Type B pancreatic cell (in vitro differentiated cells): ENCODE data around the gene TGFB3. TPM values are rescaled to one million over a fixed set of nuclear protein-coding genes. Genes with fewer than 3 reads are reported as not detected.
"Not testable (repeated sequence)": the region's sequence is repeated elsewhere in the genome, so short reads cannot be mapped to it uniquely, and the experiment has no call there.

Experiments used
- DNase-seq: peaks from one replicate; pipeline ENCODE4 v3.0.0; 2021; ENCODE audit warnings: mixed read lengths; ENCODE audit not compliant: unreplicated experiment; ENCODE audit errors: extremely low spot score
- H3K27ac Mint-ChIP-seq: 2 replicates; pipeline ENCODE4 v1.8.0; 2021; ENCODE audit warnings: mild to moderate bottlenecking, mixed read lengths
- H3K27me3 Mint-ChIP-seq: 2 replicates; pipeline ENCODE4 v1.8.0; 2021; ENCODE audit warnings: mixed read lengths
- H3K36me3 Mint-ChIP-seq: 2 replicates; pipeline ENCODE4 v1.8.0; 2021; ENCODE audit warnings: mixed read lengths
- H3K4me1 Mint-ChIP-seq: one replicate; pipeline ENCODE4 v1.8.0; 2021; ENCODE audit warnings: mixed read lengths; ENCODE audit not compliant: unreplicated experiment
- H3K4me3 Mint-ChIP-seq: 2 replicates; pipeline ENCODE4 v1.8.0; 2021; ENCODE audit warnings: mild to moderate bottlenecking, mixed read lengths
- H3K9me3 Mint-ChIP-seq: 2 replicates; pipeline ENCODE4 v1.8.0; 2021; ENCODE audit warnings: mixed read lengths
- total RNA-seq: library from RNA; stranded (reverse); gene quantifications from 2 replicates; pipeline ENCODE4 v1.2.1, GENCODE V29; 2021; ENCODE audit warnings: low replicate concordance
- TF ChIP-seq, protein P1 (sequence below): fragments of 200-600 bp; sonication (generic); conservative IDR thresholded peaks from 2 replicates; pipeline ENCODE4 v1.5.0; 2021; ENCODE audit warnings: antibody characterized with exemption, mild to moderate bottlenecking

Gene TGFB3
- total RNA-seq, 1 donor from 2014 or later: 45.3 TPM

DNA sequence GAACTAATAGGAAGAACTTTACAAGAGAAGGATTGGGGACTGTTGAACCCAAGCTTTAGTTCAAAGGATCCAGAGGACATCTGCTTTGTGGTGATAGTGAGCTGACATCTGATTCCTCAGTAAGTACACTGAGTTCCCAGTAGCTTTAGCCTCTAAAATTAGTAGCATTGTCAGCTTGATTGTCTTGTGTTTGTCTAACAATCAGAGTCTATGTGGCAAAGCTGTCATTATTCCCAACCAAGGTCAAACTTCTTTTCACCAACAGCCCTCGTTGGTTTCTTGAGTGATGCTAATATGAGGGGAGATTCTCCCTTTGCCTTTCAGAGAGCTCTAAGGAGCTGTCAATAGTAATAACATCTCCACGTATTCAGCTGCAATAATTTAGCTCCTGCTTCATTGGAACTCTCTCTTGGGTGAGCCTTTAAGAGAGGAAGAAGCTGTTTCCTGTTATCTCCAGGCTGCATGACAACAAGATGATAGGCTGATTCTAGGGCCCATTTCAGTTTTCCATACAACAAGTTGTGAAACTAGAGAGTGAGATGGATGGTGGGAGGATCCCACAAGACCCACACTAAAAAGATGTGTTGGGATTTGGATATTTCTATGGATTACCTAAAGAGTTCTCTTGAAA lies 46.7 kb downstream of the TGFB3 start:
- DNase-seq: no peak
- Mint-ChIP-seq H3K27ac (no peak overlapping the region), H3K36me3 (peaks cover 10% of the 10 kb centered on the region), H3K4me1 (peaks cover 6% of the 10 kb centered on the region), H3K9me3 (no peaks in the 10 kb centered on the region), H3K4me3 (no peak overlapping the region), H3K27me3 (no peaks in the 10 kb centered on the region)
- TF ChIP-seq, protein P1, sequence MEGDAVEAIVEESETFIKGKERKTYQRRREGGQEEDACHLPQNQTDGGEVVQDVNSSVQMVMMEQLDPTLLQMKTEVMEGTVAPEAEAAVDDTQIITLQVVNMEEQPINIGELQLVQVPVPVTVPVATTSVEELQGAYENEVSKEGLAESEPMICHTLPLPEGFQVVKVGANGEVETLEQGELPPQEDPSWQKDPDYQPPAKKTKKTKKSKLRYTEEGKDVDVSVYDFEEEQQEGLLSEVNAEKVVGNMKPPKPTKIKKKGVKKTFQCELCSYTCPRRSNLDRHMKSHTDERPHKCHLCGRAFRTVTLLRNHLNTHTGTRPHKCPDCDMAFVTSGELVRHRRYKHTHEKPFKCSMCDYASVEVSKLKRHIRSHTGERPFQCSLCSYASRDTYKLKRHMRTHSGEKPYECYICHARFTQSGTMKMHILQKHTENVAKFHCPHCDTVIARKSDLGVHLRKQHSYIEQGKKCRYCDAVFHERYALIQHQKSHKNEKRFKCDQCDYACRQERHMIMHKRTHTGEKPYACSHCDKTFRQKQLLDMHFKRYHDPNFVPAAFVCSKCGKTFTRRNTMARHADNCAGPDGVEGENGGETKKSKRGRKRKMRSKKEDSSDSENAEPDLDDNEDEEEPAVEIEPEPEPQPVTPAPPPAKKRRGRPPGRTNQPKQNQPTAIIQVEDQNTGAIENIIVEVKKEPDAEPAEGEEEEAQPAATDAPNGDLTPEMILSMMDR: no peak

GRCh38 chr14:75933712-75934296 lies 48.0 kb downstream of the TGFB3 start:
- no peak for DNase-seq
- no peaks in the 10 kb centered on the region for H3K27me3 Mint-ChIP-seq
- peaks cover 10% of the 10 kb centered on the region for H3K36me3 Mint-ChIP-seq
- H3K4me1 Mint-ChIP-seq: peaks cover 9% of the 10 kb centered on the region
- no peaks in the 10 kb centered on the region for H3K9me3 Mint-ChIP-seq
- TF ChIP-seq, protein P1: no peak
- no peak overlapping the region for H3K4me3 Mint-ChIP-seq
- no peak overlapping the region for H3K27ac Mint-ChIP-seq

- peaks cover 12% of the 10 kb centered on the region for H3K36me3 Mint-ChIP-seq
- H3K9me3 Mint-ChIP-seq: no peaks in the 10 kb centered on the region
- TF ChIP-seq, protein P1: no peak
- no peak for DNase-seq
- peak overlapping the region; percentile 0 for H3K4me3 Mint-ChIP-seq
- H3K4me1 Mint-ChIP-seq: peaks cover 16% of the 10 kb centered on the region
- H3K27me3 Mint-ChIP-seq: no peaks in the 10 kb centered on the region
- H3K27ac Mint-ChIP-seq: peak overlapping the region; percentile 66
Observed at GRCh38 chr14:75928690-75929181, 53.1 kb downstream of the TGFB3 start.

GRCh38 chr14:75927564-75928087 lies 54.2 kb downstream of the TGFB3 start:
- H3K4me1 Mint-ChIP-seq: peaks cover 16% of the 10 kb centered on the region
- TF ChIP-seq, protein P1: no peak
- H3K27ac Mint-ChIP-seq: no peak overlapping the region
- H3K9me3 Mint-ChIP-seq: no peaks in the 10 kb centered on the region
- H3K36me3 Mint-ChIP-seq: peaks cover 19% of the 10 kb centered on the region
- H3K4me3 Mint-ChIP-seq: no peak overlapping the region
- no peak for DNase-seq
- no peaks in the 10 kb centered on the region for H3K27me3 Mint-ChIP-seq

- H3K27me3 Mint-ChIP-seq: no peaks in the 10 kb centered on the region
- H3K9me3 Mint-ChIP-seq: no peaks in the 10 kb centered on the region
- no peak for DNase-seq
- H3K36me3 Mint-ChIP-seq: peaks cover 19% of the 10 kb centered on the region
- no peak overlapping the region for H3K4me3 Mint-ChIP-seq
- TF ChIP-seq, protein P1: peak; percentile 46
- peaks cover 16% of the 10 kb centered on the region for H3K4me1 Mint-ChIP-seq
- H3K27ac Mint-ChIP-seq: no peak overlapping the region
Observed at GRCh38 chr14:75926431-75927115, 55.2 kb downstream of the TGFB3 start.

DNA sequence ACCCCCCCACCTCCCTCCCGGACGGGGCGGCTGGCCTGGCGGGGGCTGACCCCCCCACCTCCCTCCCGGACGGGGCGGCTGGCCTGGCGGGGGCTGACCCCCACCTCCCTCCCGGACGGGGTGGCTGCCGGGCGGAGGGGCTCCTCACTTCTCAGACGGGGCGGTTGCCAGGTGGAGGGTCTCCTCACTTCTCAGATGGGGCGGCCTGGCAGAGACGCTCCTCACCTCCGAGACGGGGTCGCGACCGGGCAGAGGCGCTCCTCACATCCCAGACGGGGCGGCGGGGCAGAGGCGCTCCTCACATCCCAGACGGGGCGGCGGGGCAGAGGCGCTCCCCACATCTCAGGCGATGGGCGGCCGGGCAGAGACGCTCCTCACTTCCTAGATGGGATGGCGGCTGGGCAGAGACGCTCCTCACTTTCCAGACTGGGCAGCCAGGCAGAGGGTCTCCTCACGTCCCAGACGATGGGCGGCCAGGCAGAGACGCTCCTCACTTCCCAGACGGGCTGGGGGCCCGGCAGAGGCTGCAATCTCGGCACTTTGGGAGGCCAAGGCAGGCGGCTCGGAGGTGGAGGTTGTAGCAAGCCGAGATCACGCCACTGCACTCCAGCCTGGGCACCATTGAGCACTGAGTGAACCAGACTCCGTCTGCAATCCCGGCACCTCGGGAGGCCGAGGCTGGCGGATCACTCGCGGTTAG lies 56.5 kb downstream of the TGFB3 start:
- not testable (repeated sequence) for H3K27ac Mint-ChIP-seq, H3K27me3 Mint-ChIP-seq, DNase-seq, H3K9me3 Mint-ChIP-seq, H3K4me3 Mint-ChIP-seq
- H3K4me1 Mint-ChIP-seq: peaks cover 16% of the 10 kb centered on the region
- H3K36me3 Mint-ChIP-seq: peaks cover 27% of the 10 kb centered on the region

- H3K36me3 Mint-ChIP-seq: peaks cover 26% of the 10 kb centered on the region
- not testable (repeated sequence) for H3K9me3 Mint-ChIP-seq, DNase-seq, H3K4me3 Mint-ChIP-seq, H3K27me3 Mint-ChIP-seq, H3K27ac Mint-ChIP-seq
- H3K4me1 Mint-ChIP-seq: peaks cover 19% of the 10 kb centered on the region
Observed at GRCh38 chr14:75920421-75920820, 61.4 kb downstream of the TGFB3 start.
